ENCODE results near the gene TSSK6.
A peak's percentile ranks its signal among the peaks of the same experiment; 100 is the strongest.

Gene TSSK6

DNA sequence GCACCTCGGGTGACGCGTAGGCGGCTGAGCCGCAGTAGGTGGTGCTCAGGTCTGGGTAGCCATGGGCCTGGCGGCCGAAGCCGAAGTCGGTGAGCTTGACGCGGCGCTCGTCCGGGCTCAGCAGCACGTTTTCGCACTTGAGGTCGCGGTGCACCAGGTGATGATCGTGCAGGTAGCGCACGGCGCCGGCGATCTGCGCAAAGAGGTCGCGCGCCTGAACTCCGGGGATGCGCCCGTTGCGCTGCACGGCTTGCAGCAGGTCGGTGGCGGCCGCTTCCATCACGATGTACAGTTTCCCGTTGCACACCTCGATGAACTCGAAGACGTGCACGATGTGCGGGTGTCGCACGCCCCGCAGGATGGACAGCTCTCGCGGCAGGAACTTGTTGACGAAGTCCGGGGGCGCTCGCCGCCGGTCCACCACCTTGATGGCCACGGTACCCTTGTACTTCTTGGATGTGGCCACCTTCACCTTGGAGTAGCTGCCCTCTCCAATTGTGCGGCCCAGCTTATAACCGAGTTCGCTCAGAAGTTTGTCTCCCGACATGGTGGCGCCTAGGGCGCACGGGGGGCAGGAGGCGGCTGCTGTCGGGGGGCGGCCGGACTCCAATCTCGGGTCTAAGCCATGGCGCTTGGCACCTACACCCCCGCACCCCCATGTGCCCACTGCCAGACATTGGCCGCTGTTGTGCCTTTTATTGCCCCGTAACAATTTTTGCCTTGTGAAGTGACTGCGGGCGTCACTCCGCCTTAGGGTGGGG is at the start of gene TSSK6:
TSSK6 (minus strand) TSS at position 668 of the 761 bp plus-strand sequence; CDS start at position 547, 121 bp downstream.
- DNase-seq: no peak

DNA sequence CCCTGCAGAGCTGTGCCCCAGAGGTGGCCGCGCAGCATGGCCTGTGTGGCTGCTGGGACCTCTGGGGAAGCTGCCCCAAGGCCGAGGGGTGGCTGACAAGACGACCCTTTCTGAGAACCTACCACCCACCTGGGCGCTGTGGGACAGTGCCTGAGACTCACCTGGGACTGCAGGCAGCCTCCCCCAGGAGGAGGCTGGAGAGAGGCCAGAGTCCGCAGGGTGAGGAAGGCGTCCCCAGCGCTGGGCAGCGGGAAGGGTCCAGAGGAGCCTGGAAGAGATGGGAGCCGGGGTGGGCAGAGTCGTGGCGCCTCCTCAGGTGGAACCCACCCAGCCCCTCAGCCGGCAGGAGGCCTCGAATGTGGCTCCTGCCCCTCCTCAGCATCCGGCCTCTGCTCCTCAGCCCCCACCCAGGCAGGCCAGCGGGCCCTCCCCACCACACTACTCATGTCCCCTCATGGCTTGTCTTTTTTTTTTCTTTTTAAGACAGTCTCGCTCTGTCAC is 48.0 kb upstream of the TSSK6 start:
- no peak for DNase-seq

DNA sequence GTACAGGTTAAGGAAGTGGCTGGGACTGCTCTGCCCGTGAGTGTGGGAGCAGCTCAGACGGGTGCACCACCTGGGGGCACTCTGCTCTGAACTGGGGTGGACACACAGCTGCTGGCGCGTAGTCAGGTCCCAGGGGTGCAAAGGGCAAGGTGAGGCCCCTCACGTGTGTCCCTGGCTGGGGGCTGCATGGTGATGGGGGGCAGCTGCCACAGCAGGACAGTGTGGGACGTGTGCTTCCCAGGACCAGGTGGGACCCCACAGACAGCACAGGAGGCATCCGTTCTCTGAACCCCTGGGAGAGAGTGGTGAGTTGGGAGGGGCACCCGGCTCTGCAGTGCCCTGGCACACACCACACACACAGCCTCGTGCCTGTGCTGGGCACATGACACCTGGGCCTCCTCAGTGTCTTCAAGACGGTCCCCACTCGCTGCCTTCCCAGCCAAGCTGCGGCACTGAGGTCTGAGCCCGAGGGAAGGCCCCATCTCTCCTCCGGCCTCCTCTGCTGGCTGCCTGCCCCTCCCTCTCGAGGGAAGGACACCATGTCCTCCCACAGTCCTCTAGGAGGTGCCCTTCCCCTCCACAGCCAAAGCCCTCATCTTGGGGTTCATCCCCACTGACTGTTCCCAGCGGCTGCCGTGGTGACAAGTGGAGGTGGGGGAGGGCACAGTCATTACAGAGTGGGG is 47.5 kb upstream of the TSSK6 start:
- no peak for DNase-seq

DNA sequence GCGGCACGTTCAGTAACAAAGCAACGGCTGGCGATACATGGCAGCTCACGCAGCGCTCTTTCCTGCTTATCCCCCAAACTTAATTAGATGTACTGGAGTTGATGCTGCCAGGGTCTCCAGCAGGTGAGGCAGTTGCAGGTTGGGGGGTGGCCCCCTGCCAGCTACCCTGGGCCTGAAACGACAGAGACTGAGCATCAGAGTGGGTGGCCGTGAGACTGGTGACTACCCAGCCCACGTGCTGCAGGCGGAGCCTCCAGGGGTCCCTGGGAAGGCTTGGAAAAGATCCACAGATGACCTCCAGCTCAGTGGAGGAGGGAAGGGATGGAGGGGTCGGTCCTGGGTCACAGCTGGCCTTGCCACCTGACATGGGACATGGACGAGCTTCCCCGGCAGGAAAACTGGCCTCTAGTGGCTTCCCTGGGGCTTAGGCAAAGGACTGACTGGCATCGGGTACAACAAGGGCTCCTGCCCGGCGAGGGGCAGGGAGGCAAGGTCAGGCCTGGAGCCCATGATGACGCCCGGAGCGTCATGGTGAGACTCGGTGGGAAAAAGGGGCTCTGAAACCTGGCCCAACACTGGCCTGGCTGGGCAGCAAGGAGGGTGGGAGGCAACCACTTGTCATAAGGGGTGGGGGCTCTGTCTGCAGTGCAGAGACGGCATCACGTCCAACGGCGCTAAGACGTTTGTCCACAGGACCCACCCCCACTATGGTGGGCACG is 46.8 kb upstream of the TSSK6 start:
- DNase-seq: no peak

DNA sequence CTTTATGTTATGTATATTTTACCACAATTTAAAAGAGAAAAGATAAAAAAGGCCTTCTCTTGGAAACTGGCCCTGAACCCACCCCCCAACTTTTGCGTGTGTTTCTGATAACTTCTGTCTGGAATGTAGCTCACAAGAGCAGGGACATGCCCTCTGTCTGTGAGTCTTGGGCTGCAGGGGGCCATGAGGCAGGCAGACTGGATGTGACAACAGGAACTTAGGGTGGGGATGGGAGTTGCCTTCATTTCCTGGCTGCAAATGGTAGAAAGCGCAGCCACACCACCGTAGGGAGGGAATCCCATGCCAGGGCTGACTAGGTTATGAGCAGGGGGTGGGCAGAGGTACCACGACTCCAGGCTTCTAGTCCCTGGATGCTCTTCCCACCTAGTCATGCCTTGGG is 44.6 kb upstream of the TSSK6 start:
- DNase-seq: no peak

DNA sequence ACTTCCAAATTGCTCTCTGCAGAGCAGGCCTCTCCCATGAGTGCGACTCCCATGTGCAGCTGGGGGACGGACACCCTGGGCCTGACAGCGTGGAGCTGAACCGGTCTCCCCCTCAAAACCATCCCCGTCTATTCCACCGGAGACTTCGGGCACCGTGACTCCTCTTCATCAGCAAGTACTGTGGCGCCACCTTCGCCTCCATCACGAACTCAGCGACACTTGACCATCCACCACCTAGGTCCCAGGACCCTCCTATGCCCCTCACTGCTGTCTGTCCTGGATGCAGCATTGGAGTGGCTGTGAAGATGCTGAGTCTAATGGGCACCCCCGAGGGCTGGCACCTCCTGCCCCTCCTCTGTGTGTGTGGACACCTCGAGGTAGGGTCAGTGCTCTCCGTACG is 43.3 kb upstream of the TSSK6 start:
- no peak for DNase-seq

DNA sequence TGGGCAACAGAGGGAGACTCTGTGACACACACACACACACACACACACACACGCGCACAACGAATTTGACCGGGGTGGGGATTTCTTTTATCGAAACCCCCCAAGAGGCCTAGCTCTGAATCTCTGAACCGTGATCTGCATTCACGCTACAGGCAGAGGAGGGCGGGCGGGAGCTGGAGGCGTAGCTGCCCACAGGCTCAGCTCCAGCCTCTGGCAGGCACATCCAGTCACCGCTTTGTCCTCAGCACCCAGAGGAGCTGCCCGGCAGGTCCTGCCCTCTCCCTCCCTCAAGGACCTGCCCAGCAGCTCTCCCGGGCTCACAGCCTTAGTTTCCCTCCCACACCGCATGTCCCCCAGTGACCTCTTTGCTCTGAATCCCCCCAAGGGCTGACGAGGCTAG is 42.7 kb upstream of the TSSK6 start:
- no peak for DNase-seq

DNA sequence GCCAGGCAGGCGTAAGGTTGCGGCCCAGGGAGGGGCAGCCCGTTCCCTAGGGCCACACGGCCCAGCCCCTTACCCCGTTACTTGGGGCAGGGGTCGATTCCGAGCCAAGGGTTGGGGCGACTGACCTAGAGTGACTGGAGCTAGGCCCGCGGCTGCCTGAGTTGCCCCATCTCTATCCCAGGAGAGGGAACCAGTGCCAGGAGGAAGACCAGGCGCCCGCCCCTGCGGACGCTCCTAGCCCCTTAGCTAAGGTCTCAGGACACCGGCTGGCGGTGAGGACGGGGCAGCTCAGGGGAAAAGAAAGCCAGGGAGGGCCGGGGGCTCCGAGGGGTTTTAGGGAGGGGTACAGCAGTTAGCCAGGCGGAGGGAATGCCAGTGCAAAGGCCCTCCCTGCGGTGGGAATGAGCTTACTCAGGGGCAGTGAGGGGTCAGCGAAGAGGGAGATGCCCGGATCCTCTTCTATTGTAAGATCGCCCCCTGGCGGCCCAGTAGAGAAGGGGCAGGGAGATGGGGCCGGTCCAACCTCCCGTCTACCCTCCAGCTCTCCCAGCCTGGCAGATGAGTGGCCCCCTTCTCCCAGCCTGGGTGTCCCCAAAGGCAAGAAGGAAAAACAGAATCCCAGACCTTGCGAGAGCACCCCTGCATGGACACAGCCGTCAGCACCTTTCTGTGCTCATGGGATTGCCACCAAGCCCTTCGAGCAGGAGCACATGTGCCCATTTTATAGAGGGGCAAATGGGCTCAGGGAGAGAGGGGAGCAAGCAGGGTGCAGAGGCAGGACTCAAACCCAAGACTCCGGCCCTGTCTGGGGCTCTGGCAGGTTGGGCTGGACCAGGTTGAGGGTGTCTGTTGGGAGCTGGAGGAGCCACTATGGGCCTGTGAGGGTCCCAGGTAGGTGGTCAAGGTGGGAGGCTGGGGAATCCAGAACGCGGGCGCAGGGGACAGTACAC is 39.0 kb upstream of the TSSK6 start:
- DNase-seq: peak in 2 of 58 donors; percentile 28 to 43

DNA sequence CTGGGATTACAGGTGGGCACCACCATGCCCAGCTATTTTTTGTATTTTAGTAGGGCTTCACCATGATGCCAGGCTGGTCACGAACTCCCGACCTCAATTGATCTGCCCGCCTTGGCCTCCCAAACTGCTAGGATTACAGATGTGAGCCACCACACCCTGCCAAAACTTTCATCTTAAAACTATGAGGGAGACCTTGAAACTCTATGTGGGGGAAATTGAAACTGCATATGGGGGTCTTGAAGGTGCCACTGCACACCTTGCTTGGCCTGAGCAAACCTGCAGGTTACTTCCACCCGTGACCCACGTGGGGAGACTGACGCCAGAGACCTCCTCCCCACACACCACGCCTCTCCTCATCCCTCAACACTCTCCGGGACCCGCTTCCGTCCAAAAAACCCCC is 38.3 kb upstream of the TSSK6 start:
- no peak for DNase-seq

DNA sequence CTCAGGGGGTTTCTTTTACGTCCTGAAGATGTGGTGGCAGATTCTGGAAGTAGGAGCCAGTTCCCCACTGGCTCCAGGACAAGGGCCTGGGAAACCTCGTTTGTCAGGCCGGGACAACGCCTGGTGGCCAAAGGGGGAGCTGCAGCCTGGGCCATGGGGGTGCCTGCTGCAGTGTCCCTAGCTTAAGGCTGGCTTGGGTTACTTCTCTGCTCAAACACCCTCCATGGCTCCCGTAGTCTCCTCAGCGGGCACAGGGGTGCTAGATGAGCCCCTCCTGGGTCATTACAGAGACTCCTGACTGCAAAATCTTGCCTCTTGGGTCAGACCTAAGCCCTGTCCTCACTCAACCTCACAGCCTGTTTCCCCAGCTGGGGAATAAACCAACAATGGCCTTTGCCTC is 37.5 kb upstream of the TSSK6 start:
- no peak for DNase-seq

DNA sequence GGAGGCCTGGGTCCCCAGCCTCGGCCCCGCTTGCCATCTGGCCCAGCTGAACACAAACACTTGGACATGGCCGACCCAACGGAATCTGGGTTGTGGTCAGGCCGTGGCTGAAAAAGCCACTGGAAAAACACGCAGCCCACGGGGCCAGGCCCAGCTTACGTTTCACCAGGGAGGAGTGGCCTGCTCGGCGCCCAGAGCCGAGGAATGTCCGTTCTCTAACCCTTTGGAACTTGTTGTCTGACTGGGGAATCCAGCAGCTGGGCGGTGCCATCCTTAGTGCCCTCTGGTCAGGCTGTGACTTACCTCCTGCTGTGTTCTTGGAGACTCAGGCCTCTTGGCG is 36.5 kb upstream of the TSSK6 start:
- DNase-seq: no peak

DNA sequence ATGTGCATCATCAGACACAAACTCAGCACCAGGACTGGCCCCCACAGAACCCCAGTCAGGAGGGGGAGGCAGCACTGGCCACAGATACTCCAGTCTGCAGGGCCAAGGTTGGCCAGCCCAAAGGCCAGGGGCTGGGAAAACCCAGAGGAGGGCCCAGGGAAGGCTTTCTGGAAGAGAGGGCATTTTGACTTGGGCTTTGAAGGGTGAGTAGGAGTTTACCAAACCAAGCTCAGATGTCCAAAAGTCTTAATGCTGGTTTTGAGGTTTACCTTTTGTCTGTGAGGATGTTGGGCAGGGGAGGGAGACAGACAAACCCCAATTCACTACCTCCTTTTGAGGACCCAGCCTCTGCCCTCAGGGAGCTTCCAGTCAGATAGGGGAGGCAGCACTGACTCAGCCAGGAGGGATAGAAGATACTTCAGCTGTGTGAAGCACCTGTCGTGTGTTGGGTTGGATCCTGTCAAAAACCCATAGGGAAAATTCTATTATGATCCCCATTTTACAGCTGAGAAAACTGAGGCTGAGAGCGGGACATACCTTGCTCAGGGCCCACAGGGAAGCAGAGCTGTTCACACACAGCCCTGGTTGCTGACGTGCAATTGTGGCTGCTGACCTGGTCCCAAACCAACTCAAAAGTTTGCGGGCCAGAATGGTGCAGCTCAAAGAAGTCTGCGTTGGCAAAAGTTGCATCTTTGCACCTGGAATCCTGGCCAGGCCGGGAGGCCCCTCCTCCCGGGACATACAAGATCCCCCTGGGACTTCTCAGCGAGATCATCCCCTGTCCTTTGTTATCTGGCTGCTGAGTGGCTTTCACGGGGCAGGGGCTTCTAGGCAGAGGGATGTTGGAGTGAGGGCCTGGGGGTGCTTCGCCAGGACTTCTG is 35.9 kb upstream of the TSSK6 start:
- no peak for DNase-seq

DNA sequence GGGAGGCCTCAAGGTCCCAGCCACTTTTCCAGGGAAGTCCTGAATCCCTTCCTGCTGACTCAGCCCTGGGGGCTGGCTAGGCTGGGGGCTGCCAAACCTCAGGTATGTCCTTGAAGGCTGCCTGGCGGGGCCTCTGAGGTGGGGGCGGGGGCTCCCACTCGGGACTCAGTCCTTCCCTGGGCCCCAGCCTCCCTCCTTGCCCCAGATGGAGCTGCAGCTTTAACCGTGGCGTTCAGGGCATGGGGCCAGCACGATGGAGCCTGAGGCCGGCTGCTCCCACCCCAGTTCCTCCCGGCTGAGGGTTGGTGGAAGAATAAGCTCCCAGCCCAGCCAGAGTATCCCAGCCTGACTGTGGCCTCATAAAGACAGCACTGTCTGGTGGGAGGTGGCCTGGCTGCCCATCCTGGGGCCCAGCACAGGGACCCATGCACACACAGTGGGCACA is 35.2 kb upstream of the TSSK6 start:
- no peak for DNase-seq

DNA sequence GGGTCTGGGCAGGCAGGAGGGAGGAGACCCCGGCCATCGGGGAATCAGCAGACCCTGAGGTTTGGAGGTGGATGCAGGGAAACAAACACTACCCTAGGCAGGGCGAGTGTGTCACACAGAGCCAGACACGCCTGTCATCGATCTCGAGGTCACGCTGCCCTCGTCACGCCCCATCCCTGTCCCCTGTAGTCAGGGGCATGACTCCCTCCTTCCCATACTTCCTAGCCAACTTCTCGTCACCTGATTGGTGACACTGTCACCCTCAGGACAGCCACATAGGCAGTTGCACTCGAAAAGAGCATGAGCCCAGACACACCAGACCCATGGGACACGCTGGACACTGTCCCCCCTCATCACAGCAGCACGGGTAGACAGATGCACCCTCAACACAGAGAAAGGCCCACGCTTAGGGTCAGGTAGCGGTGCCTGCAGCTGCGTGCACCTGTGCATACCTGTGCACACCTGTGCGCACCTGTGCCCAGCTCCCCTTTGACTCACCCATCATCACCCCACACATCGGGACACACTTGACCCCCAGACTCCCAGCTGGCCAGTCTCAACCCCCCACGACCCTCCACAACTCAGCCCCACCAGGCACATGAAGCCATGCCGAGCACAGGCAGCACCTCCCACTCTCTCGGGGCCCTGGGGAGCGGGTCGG is 34.6 kb upstream of the TSSK6 start:
- no peak for DNase-seq

DNA sequence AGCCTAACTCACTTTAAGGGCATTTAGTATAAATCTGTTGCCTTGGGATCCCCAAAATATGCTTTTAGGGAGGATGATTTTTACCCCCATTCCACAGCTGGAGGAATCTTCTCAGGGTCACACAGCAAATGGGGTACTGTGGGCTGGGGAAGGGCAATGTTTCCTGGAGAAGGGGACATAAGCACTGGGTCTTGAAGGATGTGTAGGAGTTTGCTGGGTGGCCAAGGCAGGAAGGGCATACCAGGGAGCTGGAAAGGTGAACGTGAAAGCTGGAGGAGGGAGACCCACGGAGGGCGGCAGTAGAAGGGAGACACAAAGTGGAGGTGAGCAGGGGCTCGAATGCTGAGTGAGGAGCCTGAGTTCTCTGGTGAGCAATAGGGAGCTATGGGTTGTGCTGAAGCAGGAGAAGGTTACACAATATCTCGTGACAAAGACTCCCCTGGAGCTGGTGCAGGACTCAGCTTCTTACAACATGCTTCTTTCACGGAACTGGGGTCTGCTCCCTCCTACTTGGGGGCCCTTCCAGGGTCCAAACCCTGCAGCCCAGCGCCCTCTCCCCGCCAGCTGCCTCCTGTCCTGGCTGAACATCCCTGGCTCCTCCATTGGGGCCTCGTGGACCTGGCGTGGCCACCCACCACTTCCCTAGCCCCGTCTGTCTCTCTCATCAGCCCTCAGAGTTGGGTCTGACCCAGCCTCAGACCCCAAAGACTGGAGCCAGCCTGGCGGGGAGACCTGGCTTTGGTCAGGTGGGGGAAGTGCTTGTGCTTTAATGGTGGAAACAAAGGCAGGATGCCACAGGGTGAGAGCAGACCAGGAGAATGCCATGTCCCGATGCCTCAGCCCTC is 33.8 kb upstream of the TSSK6 start:
- no peak for DNase-seq

DNA sequence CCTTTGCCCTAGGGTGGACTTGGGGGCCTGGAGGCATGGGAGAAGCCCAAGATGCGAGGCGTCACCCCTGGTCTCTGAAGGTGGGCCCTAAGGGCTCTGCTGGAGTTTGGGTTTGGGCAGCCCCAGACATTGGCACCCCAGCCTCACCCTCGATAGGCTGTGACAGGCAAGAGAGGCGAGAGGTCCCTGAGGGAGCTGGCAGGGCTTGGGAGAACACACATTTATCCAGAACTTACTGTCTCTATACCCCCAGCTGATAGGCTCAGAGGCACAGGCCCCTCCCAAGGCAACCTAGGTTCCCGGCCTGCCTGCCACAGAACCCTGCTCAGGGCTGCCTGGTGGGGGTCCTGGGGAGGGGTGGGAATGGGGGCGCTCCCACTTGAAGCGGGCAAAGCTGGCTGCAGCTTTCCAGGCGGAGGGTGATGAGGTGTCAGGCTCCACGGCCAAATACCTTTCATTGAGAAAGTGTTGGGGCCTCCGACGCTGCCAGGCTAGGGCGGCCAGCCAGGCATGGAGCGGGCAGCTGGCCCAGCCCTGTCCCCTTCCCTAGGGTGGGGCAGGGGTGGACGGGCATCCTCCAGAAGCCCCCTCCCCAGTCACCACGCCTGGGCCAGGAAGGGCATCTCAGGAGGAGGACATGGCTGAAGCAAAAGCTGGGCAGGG is 32.5 kb upstream of the TSSK6 start:
- DNase-seq: no peak

DNA sequence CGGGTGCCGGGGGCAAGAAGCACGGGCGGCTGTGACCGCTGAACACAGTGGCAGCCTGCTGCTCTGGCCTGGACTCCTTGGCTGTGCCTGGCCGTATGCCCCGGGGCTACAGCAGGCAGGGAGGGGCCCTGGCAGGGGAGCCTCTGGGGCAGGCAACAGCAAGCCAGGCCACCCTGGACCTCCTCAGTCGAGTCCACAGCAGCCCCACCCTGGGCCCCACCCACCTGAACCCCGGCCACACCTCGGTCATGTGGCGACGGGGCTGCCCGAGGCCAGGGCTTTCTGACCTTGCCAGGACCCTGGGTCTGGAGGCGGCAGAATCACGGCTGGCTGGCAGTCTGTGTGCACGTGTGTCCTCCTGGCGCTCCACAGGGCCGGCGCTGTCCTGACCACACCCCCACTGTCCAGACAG is 31.4 kb upstream of the TSSK6 start:
- DNase-seq: no peak

DNA sequence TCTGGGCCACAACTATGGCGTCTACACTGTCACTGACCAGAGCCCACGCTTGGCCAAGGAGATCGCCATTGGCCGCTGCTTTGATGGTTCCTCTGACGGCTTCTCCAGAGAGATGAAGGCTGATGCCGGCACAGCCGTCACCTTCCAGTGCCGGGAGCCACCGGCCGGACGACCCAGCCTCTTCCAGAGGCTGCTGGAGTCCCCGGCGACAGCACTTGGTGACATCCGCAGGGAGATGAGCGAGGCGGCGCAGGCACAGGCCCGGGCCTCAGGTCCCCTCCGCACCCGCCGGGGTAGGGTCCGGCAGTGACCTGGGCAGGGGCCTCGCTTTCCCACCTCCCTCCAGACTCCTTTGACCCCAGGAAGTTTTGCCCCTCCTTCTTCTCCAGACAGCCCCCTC is 30.4 kb upstream of the TSSK6 start:
- no peak for DNase-seq

Measured in anterior cingulate cortex (tissue), 58 donors.